GM20431 (cell line): ENCODE data around the gene CLDND1.

Source experiments
- in situ Hi-C: fragments of 300-500 bp; cut with MseI, MboI; formaldehyde crosslinking; loops from one replicate; pipeline ENCODE4 v1.15.0; 2020; ENCODE audit warnings: low sequenced_read_pairs; ENCODE audit not compliant: unreplicated experiment

The CLDND1 gene

DNA sequence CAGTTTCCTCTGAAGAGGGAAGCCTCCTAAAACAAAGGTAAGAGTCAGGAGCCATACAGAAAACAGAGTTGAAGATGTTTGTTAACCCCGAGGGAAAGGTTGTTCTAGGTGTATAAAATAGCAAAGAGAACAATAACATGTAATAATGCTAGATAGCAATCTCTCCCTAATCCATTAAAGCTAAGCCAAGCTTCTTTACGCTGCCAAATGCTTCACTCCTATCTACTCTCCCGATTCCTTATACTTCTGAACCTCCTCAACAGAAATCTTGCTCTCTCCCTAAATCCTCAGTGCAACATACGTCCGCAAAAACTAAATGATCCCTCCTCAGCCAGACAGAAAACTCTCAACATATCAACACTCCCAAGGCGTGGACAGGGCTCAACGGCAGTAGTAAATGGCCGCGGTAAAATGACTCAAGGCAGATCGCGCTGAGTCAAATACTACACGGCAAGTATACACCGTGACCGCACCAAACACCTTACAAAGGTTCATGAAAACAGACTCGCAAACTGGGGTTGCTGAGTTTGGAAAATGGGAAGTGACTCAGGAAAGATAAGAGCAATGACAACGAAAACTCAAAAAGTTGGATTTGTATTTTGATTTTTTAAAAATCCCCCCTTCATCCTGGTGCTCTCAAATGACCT, 682 bp downstream of the CLDND1 start:
- in situ Hi-C loops = no loop called here

- in situ Hi-C loops = no loop called here
Observed at GRCh38 chr3:98519351-98519750, 3.4 kb downstream of the CLDND1 start.

DNA sequence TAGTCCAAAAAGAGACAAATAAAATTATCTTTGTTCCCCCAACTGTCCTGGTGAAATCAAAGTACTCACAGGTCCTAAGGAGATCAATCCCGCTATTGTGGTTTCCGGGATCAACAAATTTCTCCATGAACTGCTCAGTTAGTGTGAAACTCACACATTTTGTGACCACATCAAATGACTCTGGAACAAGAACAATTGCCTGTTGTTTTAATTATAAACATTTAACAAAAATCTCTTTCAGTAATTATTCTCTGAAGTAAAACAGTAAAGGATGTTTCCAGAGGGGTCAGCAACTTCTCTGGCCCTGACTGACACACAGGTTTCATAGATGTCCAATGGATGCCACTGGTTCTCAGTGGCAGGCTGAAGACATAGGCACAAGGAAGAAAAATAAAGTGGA, 3.9 kb downstream of the CLDND1 start:
- in situ Hi-C loops = no loop called here

DNA sequence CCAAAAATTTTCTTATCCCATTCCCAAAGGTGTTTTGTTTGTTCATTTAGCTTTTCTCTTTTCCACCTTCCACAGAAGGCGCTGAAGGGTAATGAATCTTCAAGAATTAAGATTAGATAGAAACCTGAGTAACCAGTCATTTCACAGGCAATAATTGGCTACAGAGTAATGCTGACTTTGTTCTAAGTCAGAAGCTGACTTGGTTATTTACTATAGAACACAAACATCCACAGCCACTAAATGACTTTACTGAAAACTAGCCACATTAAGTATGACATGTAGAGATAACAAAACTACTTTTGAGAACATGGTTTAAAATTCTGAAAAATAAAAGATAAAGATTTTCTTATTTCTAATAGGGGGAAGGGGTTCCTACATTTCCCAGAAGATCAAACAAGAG, 7.8 kb downstream of the CLDND1 start:
- in situ Hi-C loops = no loop called here

DNA sequence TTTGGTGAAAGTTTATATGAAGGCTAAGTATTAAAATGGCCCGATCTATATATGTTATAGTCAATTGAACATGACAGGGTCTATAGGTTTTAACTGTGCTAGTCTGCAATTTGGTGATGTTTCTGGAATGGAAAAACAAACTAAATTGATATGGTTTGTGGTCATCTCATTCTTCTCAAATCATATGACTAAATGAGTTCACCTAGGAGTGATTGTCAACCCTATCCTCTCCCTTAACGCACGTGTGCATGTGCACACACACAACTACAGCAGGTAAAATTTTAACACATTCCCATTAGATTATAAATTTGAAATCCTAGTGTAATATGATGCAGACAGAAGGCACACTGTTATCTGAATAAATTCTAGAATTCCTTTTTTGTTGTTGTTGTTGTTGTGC, 9.0 kb downstream of the CLDND1 start:
- in situ Hi-C loops = no loop called here

DNA sequence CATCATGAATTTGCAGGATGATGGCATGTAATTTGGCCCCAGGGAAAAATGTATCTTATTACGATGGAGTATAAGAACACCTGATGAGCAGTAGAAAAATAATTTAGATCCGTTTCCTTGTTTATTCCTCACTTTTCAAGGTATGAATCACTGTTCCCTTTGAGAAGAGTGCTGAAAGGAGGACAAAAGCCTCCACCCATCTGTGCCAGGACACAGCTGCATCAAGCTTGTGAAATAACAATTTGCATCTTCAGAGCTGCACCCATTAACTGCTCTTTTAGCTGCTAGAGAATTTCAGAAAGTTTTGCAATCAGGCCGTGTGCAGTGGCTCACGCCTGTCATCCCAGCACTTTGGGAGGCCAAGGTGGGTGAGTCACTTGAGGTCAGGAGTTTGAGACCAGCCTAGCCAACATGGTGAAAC, 9.6 kb downstream of the CLDND1 start:
- in situ Hi-C loops = no loop called here

DNA sequence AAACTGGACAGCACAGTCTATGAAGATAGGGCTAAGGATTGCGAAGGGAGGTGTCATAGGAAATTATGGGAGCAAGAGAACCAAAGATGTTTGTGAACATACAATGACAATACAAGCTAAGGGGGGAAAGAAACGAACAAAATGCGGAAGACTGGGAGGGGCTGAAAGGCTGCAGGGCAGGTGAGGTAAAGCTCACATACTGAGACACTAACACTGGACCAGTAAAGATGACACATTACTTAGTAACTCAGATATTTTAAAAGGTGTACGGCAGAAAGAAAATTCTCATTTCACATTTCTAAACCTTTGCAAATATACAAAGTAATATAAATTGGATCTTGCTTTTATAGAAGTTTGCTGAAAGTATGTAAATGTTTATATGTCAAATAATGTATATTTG, 10.1 kb downstream of the CLDND1 start:
- in situ Hi-C loops = no loop called here

GRCh38 chr3:98508582-98508981, 14.1 kb downstream of the CLDND1 start:
- in situ Hi-C loops = no loop called here

DNA sequence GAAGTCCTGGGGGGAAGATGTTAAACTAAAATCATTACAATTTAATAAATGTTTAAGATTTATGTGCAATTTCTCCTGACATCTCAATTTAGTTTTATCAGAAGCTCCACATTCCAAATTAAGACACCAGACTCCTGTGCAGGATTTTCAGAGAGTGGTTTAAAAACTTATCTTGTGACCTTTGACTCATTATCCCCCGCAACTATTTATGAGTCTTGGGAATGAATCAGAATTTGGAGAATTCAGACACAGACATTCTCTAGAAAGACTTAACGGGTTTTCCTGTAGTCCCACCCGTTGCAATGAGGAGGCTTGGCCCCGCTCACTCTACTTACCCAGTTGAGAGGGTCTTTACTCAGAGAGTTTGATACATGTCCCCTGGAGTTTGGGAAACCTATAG, 18.2 kb downstream of the CLDND1 start:
- in situ Hi-C loops = no loop called here

- in situ Hi-C loops = no loop called here
Observed at GRCh38 chr3:98501863-98502576, 20.7 kb downstream of the CLDND1 start.

GRCh38 chr3:98501270-98501669, 21.4 kb downstream of the CLDND1 start:
- in situ Hi-C loops = no loop called here

- in situ Hi-C loops = no loop called here
Observed at GRCh38 chr3:98500019-98500418, 22.7 kb downstream of the CLDND1 start.

DNA sequence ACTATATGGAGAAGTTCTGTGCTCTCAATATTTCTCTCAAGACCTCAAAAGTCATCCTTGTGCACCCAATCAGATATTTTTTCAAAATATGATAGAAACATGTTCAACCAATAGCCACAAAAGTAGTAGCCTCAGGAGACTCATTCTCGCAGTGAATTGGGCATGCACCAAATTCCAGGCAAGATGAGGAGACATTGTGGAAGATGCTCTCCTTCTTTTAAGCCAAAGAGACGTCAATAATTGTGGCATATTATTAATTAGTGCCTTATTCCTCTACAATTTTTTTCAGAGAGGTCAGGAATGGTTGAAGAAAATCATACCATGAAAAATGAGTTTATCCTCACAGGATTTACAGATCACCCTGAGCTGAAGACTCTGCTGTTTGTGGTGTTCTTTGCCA, 25.3 kb downstream of the CLDND1 start, which contains the start of gene OR5K2:
OR5K2 (plus strand) TSS at position 301 of the 400 bp plus-strand sequence; CDS start at position 301, 0 bp downstream.
- in situ Hi-C loops = no loop called here

- in situ Hi-C loops = no loop called here
Observed at GRCh38 chr3:98483626-98484025, 39.1 kb downstream of the CLDND1 start.

DNA sequence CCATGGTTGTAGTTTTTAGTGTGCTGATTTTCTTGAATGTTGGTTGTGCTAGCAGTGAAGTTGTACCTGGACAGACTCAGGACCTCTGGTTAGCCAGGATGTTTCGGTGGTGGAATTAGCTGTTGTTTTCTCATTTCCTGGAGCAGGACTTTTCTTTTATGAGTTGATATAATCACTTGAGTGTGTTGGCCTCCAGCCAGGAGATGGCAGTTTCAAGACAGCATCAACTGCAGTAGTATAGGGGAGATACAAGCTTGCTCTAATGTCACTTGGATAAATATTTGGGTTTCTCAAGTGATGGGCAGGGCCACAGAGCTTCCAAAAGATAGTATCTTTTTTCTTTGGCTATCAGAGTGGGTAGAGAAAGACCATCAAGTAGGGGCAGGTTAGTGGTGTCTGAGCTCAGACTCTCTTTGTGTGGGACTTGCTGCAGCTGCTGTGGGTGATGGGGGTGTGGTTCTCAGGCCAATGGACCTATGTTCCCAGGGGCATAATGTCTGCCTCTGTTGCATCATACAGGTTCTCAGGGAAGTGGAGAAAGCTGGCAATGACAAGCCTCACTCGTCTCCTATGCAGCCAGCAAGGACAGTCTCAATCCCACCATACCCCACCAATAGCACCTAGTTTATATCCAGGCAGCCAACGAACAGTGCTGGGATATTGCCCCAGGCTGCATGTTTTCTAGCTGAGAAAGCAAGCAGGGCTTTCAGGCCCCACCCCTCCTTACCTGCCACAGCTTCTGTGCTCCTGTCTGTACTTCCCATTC, 39.8 kb downstream of the CLDND1 start:
- in situ Hi-C loops = no loop called here
